Left lung (tissue), 10 donors: ENCODE measurements around the gene EVL. TPM values are rescaled to one million over a fixed set of nuclear protein-coding genes. Genes with fewer than 3 reads are reported as not detected.
A peak's percentile ranks its signal among the peaks of the same experiment; 100 is the strongest.

Experiments
- ATAC-seq: fragments of 200-7000 bp; cut with Tn5 transposase; one replicate; pipeline ENCODE4 v1.9.1; 2020; ENCODE audit warnings: moderate library complexity
- DNase-seq, 4 donors: peaks; one replicate each; pipeline ENCODE4 v3.0.0-alpha.2; 2013 to 2020
- H3K27ac ChIP-seq, 2 donors: fragments of 200-600 bp; sonication (generic) in 1 of 2; one replicate each; pipeline versions ENCODE4 v1.5.0 to v1.8.0; 2020 to 2021
- H3K27me3 ChIP-seq, 2 donors: fragments of 200-600 bp; sonication (generic) in 1 of 2; one replicate each; pipeline versions ENCODE4 v1.5.0 to v1.8.0; 2020 to 2021
- H3K36me3 ChIP-seq, 2 donors: fragments of 200-600 bp; sonication (generic) in 1 of 2; one replicate each; pipeline versions ENCODE4 v1.5.0 to v1.8.0; 2020 to 2021
- H3K4me1 ChIP-seq, 2 donors: fragments of 200-600 bp; one replicate each; pipeline ENCODE4 v1.8.0; 2021
- H3K4me3 ChIP-seq, 2 donors: fragments of 200-600 bp; sonication (generic) in 1 of 2; one replicate each; pipeline versions ENCODE4 v1.5.0 to v1.8.0; 2020 to 2021; ENCODE audit warnings: mild to moderate bottlenecking in 1 of 2
- H3K9me3 ChIP-seq, 2 donors: fragments of 200-600 bp; sonication (generic) in 1 of 2; one replicate each; pipeline versions ENCODE4 v1.5.0 to v1.8.0; 2020 to 2021
- intact Hi-C, 2 donors: fragments of 100-400 bp; cut with DNase I; formaldehyde crosslinking; loops; one replicate each; pipeline versions ENCODE4 v1.11.2 to v1.14.2; 2022
- polyA plus RNA-seq, 6 donors: library from polyadenylated mRNA; unstranded; fragments of 120-200 nt; gene quantifications; one replicate each; pipeline ENCODE4 v1.2.1, GENCODE V29; 2013; ENCODE audit not compliant: insufficient read length in 6 of 6
- total RNA-seq, 2 donors: library from RNA; stranded (reverse); fragmentation: NEBNext Ultra II Directional; extraction: Animal tissue kit (Norgen Biotek cat#: 25700); gene quantifications; one replicate each; pipeline ENCODE4 v1.2.1, GENCODE V29; 2021
- TF ChIP-seq, protein P1 (sequence below), 2 donors: fragments of 200-600 bp; sonication (generic) in 1 of 2; IDR thresholded peaks; one replicate each; pipeline versions ENCODE4 v1.5.0 to v1.8.0; 2021; ENCODE audit warnings: antibody characterized with exemption in 2 of 2
- donor health status: DM: no; HTN: yes; CAD: no.
- donor health status: DM: no; HTN: no; CAD: no.

The EVL gene
- total and polyA plus RNA-seq, 8 donors, result 60.2 to 264 (median 197) TPM

DNA sequence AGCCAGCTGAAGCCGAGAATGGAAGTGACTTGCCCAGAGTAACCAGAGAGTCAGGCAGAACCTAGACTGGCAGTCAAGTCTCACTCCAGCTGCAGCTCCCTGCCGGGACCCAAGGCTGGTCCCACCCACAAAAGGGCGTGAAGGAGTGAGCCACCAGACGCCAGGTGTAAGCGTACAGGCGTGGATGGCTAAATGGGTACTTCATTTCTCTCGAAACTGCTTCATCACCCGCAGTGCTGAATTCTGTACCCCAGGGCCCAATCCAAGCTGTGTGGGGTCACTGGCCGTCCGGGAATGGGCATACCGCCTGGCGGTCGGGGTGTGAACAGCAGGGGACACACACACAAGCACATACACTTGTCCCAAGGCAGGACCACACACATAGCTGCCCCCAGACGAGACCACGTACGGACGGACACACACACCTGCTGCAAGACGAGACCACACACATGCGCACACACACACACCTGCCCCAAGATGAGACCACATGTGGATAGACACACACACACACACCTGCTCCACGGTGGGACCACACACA, 59.4 kb downstream of the EVL start:
- Histone ChIP-seq H3K4me1 (no peaks in the 10 kb centered on the region), H3K27me3 (no peaks in the 10 kb centered on the region), H3K9me3 (no peaks in the 10 kb centered on the region), H3K4me3 (no peak overlapping the region), H3K36me3 (peaks cover 0 to 48% of the 10 kb centered on the region in 2 donors), H3K27ac (no peak overlapping the region)
- TF ChIP-seq, protein P1, sequence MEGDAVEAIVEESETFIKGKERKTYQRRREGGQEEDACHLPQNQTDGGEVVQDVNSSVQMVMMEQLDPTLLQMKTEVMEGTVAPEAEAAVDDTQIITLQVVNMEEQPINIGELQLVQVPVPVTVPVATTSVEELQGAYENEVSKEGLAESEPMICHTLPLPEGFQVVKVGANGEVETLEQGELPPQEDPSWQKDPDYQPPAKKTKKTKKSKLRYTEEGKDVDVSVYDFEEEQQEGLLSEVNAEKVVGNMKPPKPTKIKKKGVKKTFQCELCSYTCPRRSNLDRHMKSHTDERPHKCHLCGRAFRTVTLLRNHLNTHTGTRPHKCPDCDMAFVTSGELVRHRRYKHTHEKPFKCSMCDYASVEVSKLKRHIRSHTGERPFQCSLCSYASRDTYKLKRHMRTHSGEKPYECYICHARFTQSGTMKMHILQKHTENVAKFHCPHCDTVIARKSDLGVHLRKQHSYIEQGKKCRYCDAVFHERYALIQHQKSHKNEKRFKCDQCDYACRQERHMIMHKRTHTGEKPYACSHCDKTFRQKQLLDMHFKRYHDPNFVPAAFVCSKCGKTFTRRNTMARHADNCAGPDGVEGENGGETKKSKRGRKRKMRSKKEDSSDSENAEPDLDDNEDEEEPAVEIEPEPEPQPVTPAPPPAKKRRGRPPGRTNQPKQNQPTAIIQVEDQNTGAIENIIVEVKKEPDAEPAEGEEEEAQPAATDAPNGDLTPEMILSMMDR (IDR thresholded peaks at IDR 0.05), result no peak
- DNase-seq (peak in 1 of 4 donors; percentile 65), ATAC-seq (no peak)
- intact Hi-C loops, result no loop called here

DNA sequence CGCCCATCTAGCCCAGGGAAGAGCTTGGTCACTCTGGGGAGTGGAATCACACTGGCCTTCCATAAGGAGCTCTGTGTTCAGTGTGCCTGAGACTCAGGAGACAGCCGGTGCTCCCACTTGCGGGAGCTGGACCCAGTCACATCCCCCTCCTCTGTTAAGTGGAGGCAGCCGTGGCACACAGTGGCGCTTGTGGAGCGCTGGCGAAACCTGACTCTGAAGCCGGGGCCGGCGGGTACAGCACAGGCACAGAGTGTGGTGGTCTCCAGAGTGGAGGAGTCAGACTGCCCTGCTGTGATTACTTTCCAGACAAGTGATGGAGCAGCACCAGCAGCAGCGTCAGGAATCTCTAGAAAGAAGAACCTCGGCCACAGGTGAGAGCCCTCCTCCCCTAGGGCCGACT, 61.2 kb downstream of the EVL start:
- H3K4me3 ChIP-seq, result no peak overlapping the region
- H3K27ac ChIP-seq, result no peak overlapping the region
- H3K27me3 ChIP-seq, result no peaks in the 10 kb centered on the region
- H3K36me3 ChIP-seq, result peaks cover 0 to 61% of the 10 kb centered on the region in 2 donors
- intact Hi-C loops, result no loop called here
- peak in 1 of 4 donors; percentile 66 for DNase-seq
- no peaks in the 10 kb centered on the region for H3K9me3 ChIP-seq
- no peak for ATAC-seq
- TF ChIP-seq, protein P1 (IDR thresholded peaks at IDR 0.05), result no peak
- no peaks in the 10 kb centered on the region for H3K4me1 ChIP-seq

DNA sequence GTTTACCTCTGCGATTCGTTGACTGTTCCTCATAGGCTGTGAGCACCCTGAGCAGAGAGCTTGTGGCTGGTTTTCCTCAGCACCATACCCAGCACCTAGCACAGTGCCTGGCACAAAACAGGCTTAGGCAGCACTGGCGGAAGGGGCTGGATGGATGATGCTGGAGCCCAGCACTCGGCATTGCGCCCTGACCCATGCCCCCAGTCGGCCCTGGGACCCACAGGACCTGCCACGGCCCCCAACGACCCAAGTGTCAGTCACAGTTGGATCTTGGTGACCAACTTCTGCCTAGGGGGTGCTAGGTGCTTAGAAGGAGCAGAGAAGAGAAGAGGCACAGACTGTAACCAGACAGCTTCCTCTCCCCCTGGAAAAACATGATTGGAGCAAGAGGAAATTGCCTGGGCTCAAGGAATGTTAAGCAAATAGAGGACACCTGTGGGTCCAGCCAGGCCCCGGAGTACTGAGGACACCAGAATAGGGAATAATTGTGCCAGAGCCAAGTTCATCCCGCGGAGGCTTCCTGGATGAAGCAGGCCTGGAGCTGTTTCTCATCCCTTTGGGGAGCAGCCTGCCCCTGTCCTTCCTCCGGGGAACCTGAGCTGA, 62.7 kb downstream of the EVL start:
- no peak overlapping the region for H3K27ac ChIP-seq
- no peaks in the 10 kb centered on the region for H3K27me3 ChIP-seq
- no peaks in the 10 kb centered on the region for H3K9me3 ChIP-seq
- no peak for ATAC-seq
- TF ChIP-seq, protein P1 (IDR thresholded peaks at IDR 0.05), result no peak
- peaks cover 0 to 76% of the 10 kb centered on the region in 2 donors for H3K36me3 ChIP-seq
- peaks cover 0 to 4% of the 10 kb centered on the region in 2 donors for H3K4me1 ChIP-seq
- H3K4me3 ChIP-seq, result no peak overlapping the region
- DNase-seq, result no peak
- intact Hi-C loops, result no loop called here

DNA sequence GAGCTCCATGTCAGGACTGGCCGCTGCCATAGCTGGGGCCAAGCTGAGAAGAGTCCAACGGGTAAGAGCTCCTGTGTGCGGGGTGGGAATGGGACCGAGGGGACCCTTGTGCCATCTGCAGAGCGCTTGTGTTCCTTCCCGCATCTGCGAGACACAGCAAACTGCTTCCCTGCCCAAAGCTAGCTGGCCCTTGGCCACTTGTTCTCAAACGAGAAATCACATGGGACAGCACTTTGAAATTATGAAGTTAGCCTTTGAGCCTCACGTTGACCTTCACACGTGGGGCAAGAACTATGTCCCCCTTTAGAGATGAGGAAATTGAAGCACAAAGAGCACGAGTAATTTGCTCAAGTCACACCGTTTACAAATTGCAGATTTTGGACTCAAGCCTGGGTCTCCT, 63.5 kb downstream of the EVL start:
- DNase-seq, result no peak
- TF ChIP-seq, protein P1 (IDR thresholded peaks at IDR 0.05), result no peak
- intact Hi-C loops, result no loop called here
- Histone ChIP-seq H3K4me3 (no peak overlapping the region), H3K27me3 (no peaks in the 10 kb centered on the region), H3K27ac (no peak overlapping the region), H3K4me1 (peaks cover 0 to 4% of the 10 kb centered on the region in 2 donors), H3K9me3 (no peaks in the 10 kb centered on the region), H3K36me3 (peaks cover 0 to 77% of the 10 kb centered on the region in 2 donors)
- no peak for ATAC-seq

DNA sequence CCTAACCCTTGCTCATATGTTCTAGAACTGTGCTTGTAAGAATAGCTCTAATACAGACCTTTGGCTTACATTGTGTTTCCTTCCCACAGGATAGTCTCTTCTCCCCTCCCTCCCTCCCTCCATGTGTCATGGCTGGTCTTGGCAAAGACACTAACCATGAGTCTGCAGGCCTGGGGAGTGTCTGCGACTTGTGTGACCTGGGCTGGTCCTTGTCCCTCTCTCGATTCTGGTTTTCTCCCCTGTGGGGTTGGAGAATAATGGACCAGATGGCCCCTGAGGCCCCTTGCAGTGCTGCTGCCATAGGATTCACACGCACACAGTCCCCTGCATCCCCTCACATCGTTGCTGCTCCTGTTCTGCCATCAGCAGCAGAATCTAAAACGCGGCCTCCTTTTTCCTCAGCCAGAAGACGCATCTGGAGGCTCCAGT, 64.0 kb downstream of the EVL start:
- Histone ChIP-seq H3K9me3 (no peaks in the 10 kb centered on the region), H3K4me3 (no peak overlapping the region), H3K4me1 (peaks cover 0 to 4% of the 10 kb centered on the region in 2 donors), H3K27ac (no peak overlapping the region), H3K27me3 (no peaks in the 10 kb centered on the region), H3K36me3 (peaks cover 0 to 77% of the 10 kb centered on the region in 2 donors)
- no peak for DNase-seq
- ATAC-seq, result no peak
- TF ChIP-seq, protein P1 (IDR thresholded peaks at IDR 0.05), result no peak
- intact Hi-C loops, result no loop called here
